HepG2 (cell line): ENCODE data around the gene EDC3. TPM values are rescaled to one million over a fixed set of nuclear protein-coding genes. Genes with fewer than 3 reads are reported as not detected.

Experiments used
- ATAC-seq: fragments of 200-7000 bp; cut with Tn5 transposase; 3 replicates; pipeline ENCODE4 v1.9.1; 2020; ENCODE audit warnings: mild to moderate bottlenecking, moderate library complexity
- BruUV-seq: library from RNA; stranded (reverse); fragments of 400-500 nt; replicated peaks from 2 replicates; lab custom pipeline; 2021; lab: Mats Ljungman, UMichigan
- CTCF ChIA-PET: fragments of 300-600 bp; formaldehyde crosslinking; extraction: SDS; loops from one replicate; lab custom pipeline; 2021; ENCODE audit warnings: low total read pairs, inconsistent platforms, low intra/inter-chr PET ratio; lab: Yijun Ruan, JAX
- POLR2A ChIA-PET: fragments of 350-600 bp; sonication (Branson Sonifier 250); formaldehyde crosslinking; loops from one replicate; lab custom pipeline; 2020; ENCODE audit warnings: antibody characterized with exemption, inconsistent platforms; lab: Yijun Ruan, JAX
- DNase-seq: peaks from one replicate; pipeline ENCODE4 v3.0.0-alpha.2; 2015; ENCODE audit warnings: low spot score
- FAIRE-seq: peaks from 3 replicates; lab custom pipeline; 2011; peaks lifted over from hg19 to GRCh38; lab: Jason Lieb, UNC
- H2AFZ ChIP-seq: one replicate; pipeline ENCODE4 v1.6.1; 2011; ENCODE audit warnings: low read length, inconsistent platforms
- H3K27ac ChIP-seq: fragments of 300-600 bp; 3 replicates; pipeline ENCODE4 v1.8.0; 2011; ENCODE audit warnings: mixed run types, mild to moderate bottlenecking, mixed read lengths, low read length, inconsistent platforms; ENCODE audit not compliant: insufficient read depth; ENCODE audit errors: extremely low read length
- H3K27me3 ChIP-seq, 2 experiments: fragments of 200-600 bp in 1 of 2; 2 replicates in 1 of 2; 3 replicates in 1 of 2; pipeline versions ENCODE4 v1.6.0 to v1.8.0; 2011; ENCODE audit warnings: low read length in 2 of 2, mild to moderate bottlenecking in 2 of 2, moderate library complexity in 2 of 2, inconsistent platforms in 1 of 2; ENCODE audit not compliant: insufficient read depth in 2 of 2, control insufficient read depth in 1 of 2
- H3K36me3 ChIP-seq, 2 experiments: fragments of 200-600 bp in 1 of 2; replicated peaks in 1 of 2; 2 replicates in 1 of 2; 3 replicates in 1 of 2; pipeline versions ENCODE4 v1.5.1 to v1.8.0; 2011; ENCODE audit warnings: low read length in 2 of 2, inconsistent platforms in 1 of 2; ENCODE audit not compliant: insufficient read depth in 2 of 2, control insufficient read depth in 1 of 2
- H3K4me1 ChIP-seq: 2 replicates; pipeline ENCODE4 v1.5.1; 2012; ENCODE audit warnings: low read length, inconsistent platforms; ENCODE audit not compliant: insufficient read depth
- H3K4me2 ChIP-seq: 2 replicates; pipeline ENCODE4 v1.6.0; 2011; ENCODE audit warnings: low read depth, low read length, inconsistent platforms
- H3K4me3 ChIP-seq, 3 experiments: fragments of 200-600 bp in 1 of 3; sonication (generic), shearing (Covaris generic) in 1 of 3; replicated peaks in 1 of 3; 2 replicates each; pipeline ENCODE4 v1.5.1; 2011 to 2016; ENCODE audit warnings: low read length in 3 of 3, inconsistent platforms in 2 of 3, low read depth in 2 of 3, mild to moderate bottlenecking in 2 of 3, control low read depth in 1 of 3, mixed read lengths in 1 of 3; ENCODE audit not compliant: insufficient read depth in 1 of 3
- H3K79me2 ChIP-seq: one replicate; pipeline ENCODE4 v1.6.1; 2011; ENCODE audit warnings: low read length, inconsistent platforms; ENCODE audit not compliant: insufficient read depth
- H3K9ac ChIP-seq: 2 replicates; pipeline ENCODE4 v1.6.0; 2011; ENCODE audit warnings: mild to moderate bottlenecking, low read depth, low read length, inconsistent platforms; ENCODE audit not compliant: insufficient read depth
- H3K9me3 ChIP-seq: 2 replicates; pipeline ENCODE4 v1.5.1; 2012; ENCODE audit warnings: mild to moderate bottlenecking, low read length
- H4K20me1 ChIP-seq: 2 replicates; pipeline ENCODE4 v1.6.0; 2011; ENCODE audit warnings: inconsistent platforms, mild to moderate bottlenecking, low read length, moderate library complexity; ENCODE audit not compliant: insufficient read depth
- AGO2 ChIP-seq: fragments of 200-400 bp; formaldehyde crosslinking; optimal IDR thresholded peaks from 2 replicates; pipeline ENCODE3; 2017; ENCODE audit warnings: mild to moderate bottlenecking, low read depth, low read length, moderate library complexity
- MNT ChIP-seq: fragments of 450-650 bp; IDR thresholded peaks from 2 replicates; pipeline ENCODE4 v1.6.1; 2016
- XBP1 ChIP-seq: sonication (generic); formaldehyde crosslinking; IDR thresholded peaks from 2 replicates; pipeline ENCODE4 v1.5.0; 2020; ENCODE audit warnings: missing genetic modification reagents
- ZNF644 ChIP-seq: IDR thresholded peaks from 2 replicates; pipeline ENCODE4 v1.6.1; 2016; ENCODE audit warnings: low read depth
- ZNF784 ChIP-seq: sonication (generic); formaldehyde crosslinking; IDR thresholded peaks from 2 replicates; pipeline ENCODE4 v1.5.1; 2020; ENCODE audit warnings: missing genetic modification reagents, mild to moderate bottlenecking, borderline replicate concordance
- WGBS: methylation state at CpG from one replicate; pipeline ENCODE4 v1.1.6; 2017; ENCODE audit warnings: low lambda C conversion rate; 5-methylcytosine and 5-hydroxymethylcytosine counted together
- in situ Hi-C: cut with HindIII; loops from 2 replicates; pipeline ENCODE4 v1.10.0; 2017; ENCODE audit warnings: low pct_unique_long_range_greater_than_20kb; ENCODE audit not compliant: extremely low pct_ligation_motif_present
- intact Hi-C: fragments of 100-400 bp; cut with micrococcal nuclease; formaldehyde crosslinking; loops from one replicate; pipeline ENCODE4 v1.10.0; 2022; ENCODE audit not compliant: unreplicated experiment
- polyA plus RNA-seq, 8 experiments: library from polyadenylated mRNA; depleted of rRNA in 3 of 8; stranded (reverse) in 7 of 8; unstranded in 1 of 8; fragments of >200 nt; fragmentation: Illumina TruSeq in 4 of 8; extraction: Trizol in 4 of 8; gene quantifications; 2 replicates each; pipeline versions ENCODE4 v1.2.1 to v1.2.3, GENCODE V29; 2011 to 2016; ENCODE audit warnings: low read depth in 4 of 8, missing spikeins in 1 of 8, mixed read lengths in 1 of 8; ENCODE audit not compliant: insufficient read depth in 1 of 8
- total RNA-seq, 5 experiments: library from RNA; depleted of rRNA; stranded (reverse); fragments of >200 nt; fragmentation: Illumina TruSeq; extraction: Trizol; gene quantifications; 2 replicates each; pipeline ENCODE4 v1.2.3, GENCODE V29; 2016; ENCODE audit warnings: low read depth in 1 of 5

EDC3 gene
- total and polyA plus RNA-seq, 2 of the 13 experiments (the other 11 are each of a cell fraction or from before 2014, with no cell fraction given): 17.4 to 32.0 TPM

- Histone ChIP-seq H3K4me1 (peaks cover 5% of the 10 kb centered on the region), H4K20me1 (peaks cover 22% of the 10 kb centered on the region), H3K36me3 (peaks cover 68 to 93% of the 10 kb centered on the region in 2 experiments), H3K9ac (no peak overlapping the region), H3K4me2 (no peak overlapping the region), H3K27me3 (no peaks in the 10 kb centered on the region), H2AFZ (no peak overlapping the region), H3K4me3 (no peak overlapping the region), H3K79me2 (peaks cover 7% of the 10 kb centered on the region), H3K27ac (no peak overlapping the region), H3K9me3 (no peaks in the 10 kb centered on the region)
- BruUV-seq: no TSS peak
- in situ Hi-C loops: no loop called here
- DNase-seq (no peak), ATAC-seq (no peak), FAIRE-seq (no peak)
- CTCF ChIA-PET: no interaction called here
- no peak for TF ChIP-seq ZNF784 (CRISPR knock-in tag)
- peak; percentile 80 for TF ChIP-seq MNT
- POLR2A ChIA-PET: no interaction called here
- WGBS: 90% methylated on average over 3 of the region's 6 CpGs
- intact Hi-C loops: no loop called here
Measured at GRCh38 chr15:74625693-74626092, 70.1 kb downstream of the EDC3 start.

GRCh38 chr15:74624020-74624602, 71.7 kb downstream of the EDC3 start:
- TF ChIP-seq ZNF644 (CRISPR knock-in tag) (no peak), XBP1 (no peak), AGO2 (peak; percentile 14)
- TF ChIP-seq, all 625 proteins: peak for 1
- ChIA-PET POLR2A (no interaction called here), CTCF (no interaction called here)
- ATAC-seq: no peak
- H3K9ac ChIP-seq: no peak overlapping the region
- in situ Hi-C loops (loop anchor here (5.0 kb wide), 1 partner anchor 252 kb away; no protein-coding TSS in a partner anchor), intact Hi-C loops (no loop called here)
- no peaks in the 10 kb centered on the region for H3K9me3 ChIP-seq
- peaks cover 16% of the 10 kb centered on the region for H3K79me2 ChIP-seq
- peaks cover 4% of the 10 kb centered on the region for H3K4me1 ChIP-seq
- no peak for DNase-seq
- no TSS peak for BruUV-seq
- H3K36me3 ChIP-seq: peaks cover 68 to 99% of the 10 kb centered on the region in 2 experiments
- H3K4me3 ChIP-seq: no peak overlapping the region
- H2AFZ ChIP-seq: no peak overlapping the region
- H3K27ac ChIP-seq: no peak overlapping the region
- 97% methylated on average over 3 of the region's 7 CpGs for WGBS
- H3K4me2 ChIP-seq: no peak overlapping the region
- FAIRE-seq: no peak
- H4K20me1 ChIP-seq: peaks cover 30% of the 10 kb centered on the region
- no peaks in the 10 kb centered on the region for H3K27me3 ChIP-seq
